Stimulated activated CD8-positive, alpha-beta memory T cell treated with anti-CD3 and anti-CD28 coated beads, Interleukin-15, amount 100 ng/mL, for 4 hours (primary cell): ENCODE measurements around the gene TRIM44.
"Not testable (repeated sequence)": the region's sequence is repeated elsewhere in the genome, so short reads cannot be mapped to it uniquely, and the experiment has no call there.

Source experiments
- DNase-seq, 2 donors: peaks; one replicate each; pipeline ENCODE4 v3.0.0-alpha.2; 2020; ENCODE audit warnings: low read depth in 2 of 2

Gene TRIM44

GRCh38 chr11:35751664-35752061 is 89.1 kb downstream of the TRIM44 start:
- DNase-seq = no peak

- DNase-seq = no peak
Measured at GRCh38 chr11:35752115-35752514, 89.5 kb downstream of the TRIM44 start.

GRCh38 chr11:35753573-35753972 is 91.0 kb downstream of the TRIM44 start:
- DNase-seq = not testable (repeated sequence)

- DNase-seq = not testable (repeated sequence)
Measured at GRCh38 chr11:35759951-35760350, 97.4 kb downstream of the TRIM44 start.

- no peak for DNase-seq
Measured at GRCh38 chr11:35761899-35762298, 99.3 kb downstream of the TRIM44 start.

- DNase-seq = no peak
Measured at GRCh38 chr11:35763301-35763700, 100.7 kb downstream of the TRIM44 start.

- no peak for DNase-seq
Measured at GRCh38 chr11:35763765-35764164, 101.2 kb downstream of the TRIM44 start.

- DNase-seq = no peak
Measured at GRCh38 chr11:35764417-35764816, 101.8 kb downstream of the TRIM44 start.

GRCh38 chr11:35765211-35765610 is 102.6 kb downstream of the TRIM44 start:
- no peak for DNase-seq

- no peak for DNase-seq
Measured at GRCh38 chr11:35766651-35767050, 104.1 kb downstream of the TRIM44 start.

- not testable (repeated sequence) for DNase-seq
Measured at GRCh38 chr11:35770425-35770824, 107.8 kb downstream of the TRIM44 start.

GRCh38 chr11:35771722-35772121 is 109.1 kb downstream of the TRIM44 start:
- no peak for DNase-seq

- not testable (repeated sequence) for DNase-seq
Measured at GRCh38 chr11:35777241-35777640, 114.7 kb downstream of the TRIM44 start.

- DNase-seq = not testable (repeated sequence)
Measured at GRCh38 chr11:35778943-35779342, 116.4 kb downstream of the TRIM44 start.

GRCh38 chr11:35779409-35779808 is 116.8 kb downstream of the TRIM44 start:
- DNase-seq = no peak

GRCh38 chr11:35780951-35781860 is 118.6 kb downstream of the TRIM44 start:
- no peak for DNase-seq

- no peak for DNase-seq
Measured at GRCh38 chr11:35781861-35782470, 119.4 kb downstream of the TRIM44 start.

- no peak for DNase-seq
Measured at GRCh38 chr11:35783809-35784208, 121.2 kb downstream of the TRIM44 start.

GRCh38 chr11:35784699-35785098 is 122.1 kb downstream of the TRIM44 start:
- DNase-seq = no peak

- no peak for DNase-seq
Measured at GRCh38 chr11:35785287-35786167, 123.0 kb downstream of the TRIM44 start.

- DNase-seq = no peak
Measured at GRCh38 chr11:35786188-35786587, 123.6 kb downstream of the TRIM44 start.

- no peak for DNase-seq
Measured at GRCh38 chr11:35787013-35787504, 124.5 kb downstream of the TRIM44 start.
